Activated CD4-positive, CD25-positive, alpha-beta regulatory T cell treated with anti-CD3 and anti-CD28 coated beads, Interleukin-2, amount 50 U/mL, for 72 hours (primary cell): ENCODE data around the gene HSBP1L1.
A peak's percentile ranks its signal among the peaks of the same experiment; 100 is the strongest.
"Not testable (repeated sequence)": the region's sequence is repeated elsewhere in the genome, so short reads cannot be mapped to it uniquely, and the experiment has no call there.

Experiments used
- DNase-seq: peaks from one replicate; pipeline ENCODE4 v3.0.0; 2021

Gene HSBP1L1

DNA sequence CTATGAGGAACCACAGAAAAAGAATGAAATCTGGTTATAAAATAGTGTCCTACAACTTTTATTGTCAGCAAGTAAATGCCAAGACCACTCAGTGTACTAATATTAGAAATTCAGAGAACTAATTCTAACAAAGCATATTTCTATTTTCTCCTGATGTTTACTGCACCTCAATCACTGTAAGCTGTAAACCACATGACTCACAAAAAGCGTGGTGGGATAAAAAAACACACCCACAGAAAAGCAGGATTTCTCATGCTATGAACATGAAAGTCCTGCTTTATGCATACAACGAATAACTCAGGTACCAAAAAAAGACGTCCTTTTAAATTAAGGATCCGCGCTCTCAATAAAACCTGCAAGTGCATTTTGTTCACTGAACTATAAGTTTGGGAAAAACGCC is 23.1 kb downstream of the HSBP1L1 start:
- no peak for DNase-seq

DNA sequence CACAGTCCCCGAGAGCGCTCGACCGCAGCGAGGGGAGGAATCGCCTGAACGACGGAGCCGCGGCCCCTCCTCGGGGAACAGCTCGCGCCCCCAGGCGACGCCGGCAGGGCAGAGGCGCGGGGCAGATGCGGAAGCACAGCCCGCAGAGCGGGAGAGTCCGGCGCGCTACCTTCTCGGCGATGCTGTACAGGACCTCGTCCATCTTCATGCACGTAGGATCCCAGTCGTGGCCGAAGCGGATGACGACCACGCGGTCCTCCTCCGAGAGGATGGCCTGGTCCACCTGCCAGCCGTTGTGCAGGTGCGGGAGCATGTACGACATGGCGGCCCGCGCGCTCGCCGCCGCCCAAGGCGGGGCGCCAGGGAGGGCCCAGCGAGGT is 23.6 kb downstream of the HSBP1L1 start:
- no peak for DNase-seq

GRCh38 chr18:79988451-79989194 is 24.2 kb downstream of the HSBP1L1 start, which contains the start of gene TXNL4A:
TXNL4A (minus strand) TSS chr18:79988563; CDS start chr18:79988392, 171 bp downstream.
- DNase-seq: peak; percentile 86

GRCh38 chr18:79989195-79989497 is 24.7 kb downstream of the HSBP1L1 start:
- no peak for DNase-seq

GRCh38 chr18:79991494-79991893 is 27.1 kb downstream of the HSBP1L1 start:
- DNase-seq: no peak

GRCh38 chr18:79999701-80000100 is 35.3 kb downstream of the HSBP1L1 start:
- DNase-seq: not testable (repeated sequence)

DNA sequence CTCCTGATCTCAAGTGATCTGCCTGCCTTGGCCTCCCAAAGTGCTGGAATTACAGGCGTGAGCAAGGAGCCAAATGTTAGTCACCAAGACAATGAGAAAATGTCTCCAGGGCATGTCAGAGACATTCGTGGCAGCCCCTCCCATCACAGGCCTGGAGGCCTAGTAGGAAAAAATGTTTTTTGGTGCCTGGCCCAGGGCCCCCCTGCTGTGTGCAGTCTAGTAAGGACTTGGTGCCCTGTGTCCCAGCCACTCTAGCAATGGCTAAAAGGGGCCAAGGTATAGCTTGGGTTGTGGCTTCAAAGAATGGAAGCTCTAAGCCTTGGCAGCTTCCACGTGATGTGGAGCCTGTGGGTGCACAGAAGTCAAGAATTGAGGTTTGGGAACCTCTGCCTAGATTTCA is 36.4 kb downstream of the HSBP1L1 start:
- no peak for DNase-seq

- no peak for DNase-seq
These were observed 38.0 kb downstream of the HSBP1L1 start for GRCh38 chr18:80002468-80002867.

- no peak for DNase-seq
These were observed 40.3 kb downstream of the HSBP1L1 start for GRCh38 chr18:80004600-80005342.

- no peak for DNase-seq
These were observed 42.3 kb downstream of the HSBP1L1 start for GRCh38 chr18:80006724-80007123.

DNA sequence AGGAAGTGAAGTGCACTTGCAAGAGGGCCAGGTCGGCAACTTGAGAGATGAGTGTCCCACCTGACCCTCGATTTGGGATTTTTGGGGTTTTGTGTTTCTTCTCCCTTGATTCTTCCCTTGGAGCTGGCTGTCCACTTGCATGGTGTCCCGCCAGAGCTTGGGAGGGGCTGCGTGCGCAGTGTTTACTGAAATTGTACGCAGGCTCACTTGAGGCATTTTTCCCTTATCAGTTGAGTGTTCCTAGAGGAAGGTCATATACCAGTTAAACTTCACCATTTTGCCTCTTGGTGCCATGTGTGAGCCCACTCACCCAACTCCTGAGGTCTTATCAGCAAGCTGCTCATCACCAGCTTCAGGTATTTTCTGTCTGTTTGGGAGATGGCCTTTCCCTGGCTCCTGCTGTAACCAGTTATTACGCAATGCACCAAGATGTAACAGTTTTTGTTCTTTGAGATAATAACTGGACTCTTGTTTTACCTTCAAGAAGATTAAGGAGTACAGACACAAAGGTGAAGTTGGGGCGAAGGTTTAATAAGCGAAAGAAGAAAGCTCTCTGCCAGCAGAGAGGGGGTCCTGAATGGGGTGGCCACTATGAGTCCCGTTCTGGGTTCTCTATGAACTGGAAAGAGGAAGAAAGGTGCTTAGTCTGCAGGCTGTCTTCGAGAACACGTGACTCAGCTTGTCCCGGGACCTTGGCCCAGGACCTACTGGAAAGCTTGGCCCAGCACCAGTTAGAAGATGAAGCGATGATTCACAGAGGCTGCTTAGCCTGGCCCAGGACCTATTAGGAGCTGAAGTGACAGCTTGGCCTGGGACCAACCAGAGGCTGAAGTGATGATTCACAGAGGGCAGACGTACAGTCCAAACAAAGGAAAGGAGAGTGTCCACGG is 45.5 kb downstream of the HSBP1L1 start:
- DNase-seq: no peak

DNA sequence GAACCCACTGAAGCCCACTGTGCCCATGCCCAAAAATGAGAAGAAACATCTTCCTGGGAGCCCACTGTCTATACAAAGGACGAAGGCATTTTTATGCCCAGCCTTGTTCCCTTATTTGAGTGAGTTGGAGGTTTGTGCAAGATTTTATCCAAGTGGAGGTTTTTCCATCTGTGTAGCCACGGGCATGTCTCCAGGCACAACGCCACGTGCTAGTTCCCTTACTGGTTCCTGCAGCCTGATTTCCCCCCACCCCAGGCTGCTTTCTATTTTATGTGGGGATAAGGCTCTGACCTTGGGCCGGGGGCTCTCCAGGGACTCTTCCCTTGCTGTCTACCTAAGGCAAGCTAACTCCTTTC is 46.1 kb downstream of the HSBP1L1 start:
- DNase-seq: no peak

- DNase-seq: not testable (repeated sequence)
These were observed 47.2 kb downstream of the HSBP1L1 start for GRCh38 chr18:80011496-80012137.

DNA sequence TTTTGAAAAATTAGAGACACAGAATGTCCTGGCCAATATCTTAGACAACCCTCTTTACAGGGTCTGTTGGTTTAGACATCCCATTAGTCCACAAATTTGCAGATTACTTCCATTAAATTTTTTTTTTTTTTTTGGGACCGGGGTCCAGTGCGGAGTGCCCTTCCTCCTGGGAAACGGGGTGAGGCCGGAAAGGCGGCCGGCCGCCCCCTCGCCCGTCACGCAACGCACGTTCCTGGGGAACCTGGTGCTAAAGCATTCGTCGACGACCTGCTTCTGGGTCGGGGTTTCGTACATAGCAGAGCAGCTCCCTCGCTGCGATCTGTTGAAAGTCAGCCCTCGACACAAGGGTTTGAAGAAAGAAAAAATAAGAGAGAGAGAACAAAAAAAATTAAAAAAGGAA is 48.3 kb downstream of the HSBP1L1 start:
- no peak for DNase-seq
